Tibial nerve (tissue), 4 donors: Measurements from ENCODE around the gene AHSG. TPM values are rescaled to one million over a fixed set of nuclear protein-coding genes. Genes with fewer than 3 reads are reported as not detected.

Experiments
- DNase-seq, 2 donors: peaks; one replicate each; pipeline ENCODE4 v3.0.0-alpha.2; 2019; ENCODE audit warnings: low spot score in 2 of 2
- H3K27ac ChIP-seq, 4 donors: fragments of 200-600 bp; sonication (generic) in 3 of 4; one replicate each; pipeline ENCODE4 v1.5.1; 2017 to 2019; ENCODE audit warnings: mild to moderate bottlenecking in 1 of 4
- H3K27me3 ChIP-seq, 2 donors: fragments of 200-600 bp; sonication (generic) in 1 of 2; one replicate each; pipeline versions ENCODE4 v1.5.1 to v1.6.0; 2017 to 2019
- H3K36me3 ChIP-seq, 3 donors: fragments of 200-600 bp; sonication (generic); one replicate each; pipeline ENCODE4 v1.5.1; 2018 to 2019
- H3K4me1 ChIP-seq, 4 donors: fragments of 200-600 bp; sonication (generic) in 3 of 4; one replicate each; pipeline ENCODE4 v1.5.1; 2017 to 2019
- H3K4me3 ChIP-seq, 4 donors: fragments of 200-600 bp; sonication (generic) in 3 of 4; one replicate each; pipeline ENCODE4 v1.5.1; 2017 to 2019; ENCODE audit warnings: mild to moderate bottlenecking in 1 of 4, moderate library complexity in 1 of 4
- H3K9me3 ChIP-seq, 4 donors: fragments of 200-600 bp; sonication (generic) in 3 of 4; one replicate each; pipeline ENCODE4 v1.5.1; 2017 to 2019
- EP300 ChIP-seq, 2 donors: sonication (generic); formaldehyde crosslinking; IDR thresholded peaks; one replicate each; pipeline ENCODE4 v1.6.1; 2017; ENCODE audit warnings: antibody characterized with exemption in 2 of 2, mild to moderate bottlenecking in 1 of 2
- POLR2A ChIP-seq, 2 donors: fragments of 450-650 bp; IDR thresholded peaks; one replicate each; pipeline ENCODE4 v1.6.1; 2017; ENCODE audit warnings: antibody characterized with exemption in 2 of 2, mild to moderate bottlenecking in 2 of 2, moderate library complexity in 2 of 2
- WGBS, 2 donors: methylation state at CpG; one replicate each; pipeline ENCODE4 v1.1.5; 2018; 5-methylcytosine and 5-hydroxymethylcytosine counted together
- total RNA-seq, 4 donors: library from RNA; depleted of rRNA; stranded (reverse); fragments of >200 nt; gene quantifications; one replicate each; pipeline ENCODE4 v1.1.0, GENCODE V29; 2016
- TF ChIP-seq, protein P1 (sequence below), 5 experiments: fragments of 200-600 bp in 3 of 5; fragments of 450-650 bp in 2 of 5; sonication (generic) in 3 of 5; IDR thresholded peaks; one replicate each; pipeline ENCODE4 v1.5.1; 2016 to 2019; ENCODE audit warnings: antibody characterized with exemption in 5 of 5, mild to moderate bottlenecking in 3 of 5, moderate library complexity in 2 of 5

AHSG gene
- total RNA-seq, 4 donors from 2014 or later = not detected

DNA sequence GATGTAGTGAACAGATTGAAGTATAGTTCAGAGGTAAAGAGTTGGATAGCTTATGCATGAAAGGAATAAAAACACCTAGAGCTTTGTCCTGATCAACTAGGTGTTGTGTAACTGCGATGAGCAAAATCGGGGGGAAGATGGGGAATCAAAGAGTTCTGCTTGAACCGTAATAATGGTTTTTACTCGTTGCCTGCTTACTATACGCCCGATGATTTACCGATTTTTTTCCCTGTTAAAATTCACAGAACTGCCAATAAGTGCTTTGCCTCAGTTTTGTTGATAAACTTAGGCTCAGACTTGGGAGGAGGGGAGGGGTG lies 43.1 kb upstream of the AHSG start:
- peaks cover 0 to 24% (median 0%) of the 10 kb centered on the region in 3 donors for H3K36me3 ChIP-seq
- H3K27me3 ChIP-seq = no peaks in the 10 kb centered on the region
- H3K27ac ChIP-seq = peak overlapping the region; percentile 50 to 97 (median 76)
- whole genome bisulfite sequencing, 2 donors = 4 to 8% methylated on average over 7 of the region's 7 CpGs
- peak overlapping the region; percentile 34 to 91 (median 68) for H3K4me3 ChIP-seq
- no peak for DNase-seq
- H3K9me3 ChIP-seq = no peaks in the 10 kb centered on the region
- TF ChIP-seq, protein P1, sequence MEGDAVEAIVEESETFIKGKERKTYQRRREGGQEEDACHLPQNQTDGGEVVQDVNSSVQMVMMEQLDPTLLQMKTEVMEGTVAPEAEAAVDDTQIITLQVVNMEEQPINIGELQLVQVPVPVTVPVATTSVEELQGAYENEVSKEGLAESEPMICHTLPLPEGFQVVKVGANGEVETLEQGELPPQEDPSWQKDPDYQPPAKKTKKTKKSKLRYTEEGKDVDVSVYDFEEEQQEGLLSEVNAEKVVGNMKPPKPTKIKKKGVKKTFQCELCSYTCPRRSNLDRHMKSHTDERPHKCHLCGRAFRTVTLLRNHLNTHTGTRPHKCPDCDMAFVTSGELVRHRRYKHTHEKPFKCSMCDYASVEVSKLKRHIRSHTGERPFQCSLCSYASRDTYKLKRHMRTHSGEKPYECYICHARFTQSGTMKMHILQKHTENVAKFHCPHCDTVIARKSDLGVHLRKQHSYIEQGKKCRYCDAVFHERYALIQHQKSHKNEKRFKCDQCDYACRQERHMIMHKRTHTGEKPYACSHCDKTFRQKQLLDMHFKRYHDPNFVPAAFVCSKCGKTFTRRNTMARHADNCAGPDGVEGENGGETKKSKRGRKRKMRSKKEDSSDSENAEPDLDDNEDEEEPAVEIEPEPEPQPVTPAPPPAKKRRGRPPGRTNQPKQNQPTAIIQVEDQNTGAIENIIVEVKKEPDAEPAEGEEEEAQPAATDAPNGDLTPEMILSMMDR (IDR thresholded peaks at IDR 0.05) = no peak
- TF ChIP-seq POLR2A (IDR thresholded peaks at IDR 0.05) (no peak), EP300 (IDR thresholded peaks at IDR 0.05) (no peak)
- peaks cover 0 to 56% (median 20%) of the 10 kb centered on the region in 4 donors for H3K4me1 ChIP-seq

GRCh38 chr3:186570096-186570940 lies 42.5 kb upstream of the AHSG start, which contains the start of gene DNAJB11:
TSS of gene DNAJB11 (plus strand) at chr3:186570720. CDS start at chr3:186570898, 178 bp downstream.
- Histone ChIP-seq H3K4me1 (peaks cover 0 to 50% (median 20%) of the 10 kb centered on the region in 4 donors), H3K36me3 (peaks cover 0 to 30% (median 0%) of the 10 kb centered on the region in 3 donors), H3K27ac (peak within 1 kb of the TSS; percentile 75 to 97 (median 94)), H3K4me3 (peak within 1 kb of the TSS; percentile 54 to 91 (median 74)), H3K27me3 (no peaks in the 10 kb centered on the region), H3K9me3 (no peaks in the 10 kb centered on the region)
- 0 to 1% methylated on average over 31 to 44 of the region's 59 CpGs for WGBS, 2 donors
- TF ChIP-seq POLR2A (IDR thresholded peaks at IDR 0.05) = peak; percentile 48 to 54
- TF ChIP-seq, protein P1 (IDR thresholded peaks at IDR 0.05) = peak in 2 of 5 experiments; percentile 46 to 61
- TF ChIP-seq EP300 (IDR thresholded peaks at IDR 0.05) = peak; percentile 82 to 92
- peak; percentile 96 to 97 for DNase-seq

DNA sequence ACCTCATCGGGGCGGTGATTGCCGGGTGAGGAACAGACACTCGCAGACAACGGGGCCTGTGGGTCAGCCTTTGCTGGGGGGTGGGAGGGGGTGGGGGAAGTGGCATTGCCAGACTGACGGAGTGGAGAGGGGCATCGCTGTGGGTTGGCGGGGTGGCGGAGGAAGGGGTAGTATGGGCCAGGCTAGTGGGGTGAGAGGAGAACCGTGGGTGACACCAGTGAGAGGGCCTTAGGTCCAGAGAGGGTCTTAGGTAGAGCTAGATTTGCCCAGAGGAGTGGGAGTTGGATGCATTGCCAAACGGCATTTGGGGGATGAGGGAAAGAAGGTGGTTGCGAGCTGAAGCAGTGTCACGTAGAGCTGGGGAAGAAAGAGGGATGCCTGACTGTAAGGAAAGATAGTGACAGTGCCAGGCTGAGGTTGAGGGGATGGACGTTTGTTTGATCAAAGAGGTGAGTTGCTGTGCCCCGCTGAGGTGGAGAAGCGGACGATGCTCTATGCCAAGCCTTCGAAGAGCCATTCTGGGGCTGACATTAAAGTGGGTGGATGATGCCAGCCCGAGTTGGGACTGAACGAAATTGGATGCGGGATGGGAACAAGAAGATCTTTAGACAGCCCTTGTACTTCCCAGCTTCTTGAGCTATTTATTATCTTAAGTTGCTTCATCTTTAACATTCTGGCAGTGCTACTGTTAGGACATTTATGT lies 41.8 kb upstream of the AHSG start:
- WGBS, 2 donors = 8 to 13% methylated on average over 21 of the region's 21 CpGs
- no peaks in the 10 kb centered on the region for H3K27me3 ChIP-seq

DNA sequence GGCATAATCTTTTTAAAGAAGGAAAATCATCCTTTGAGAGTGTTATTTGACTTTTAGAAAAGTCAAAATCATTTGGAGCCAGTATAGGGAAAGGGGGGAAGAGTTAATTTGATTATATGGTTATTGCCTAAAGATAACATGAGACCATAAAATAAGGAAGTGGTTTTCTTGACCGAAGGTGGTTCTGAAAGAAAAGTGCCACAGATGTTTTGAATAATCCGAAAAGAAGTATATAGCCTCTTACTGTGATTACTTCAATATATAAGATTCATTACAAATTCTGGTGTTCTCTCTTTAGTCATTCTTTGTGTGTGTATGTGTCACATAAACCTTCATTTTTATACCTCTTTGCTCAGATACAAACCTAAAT lies 41.2 kb upstream of the AHSG start:
- H3K36me3 ChIP-seq = peaks cover 0 to 43% (median 8%) of the 10 kb centered on the region in 3 donors
- TF ChIP-seq EP300 (IDR thresholded peaks at IDR 0.05) (no peak), POLR2A (IDR thresholded peaks at IDR 0.05) (no peak)
- TF ChIP-seq, protein P1 (IDR thresholded peaks at IDR 0.05) = no peak
- DNase-seq = no peak
- H3K9me3 ChIP-seq = no peaks in the 10 kb centered on the region
- WGBS, 2 donors = 64 to 77% methylated on average over 2 of the region's 2 CpGs
- no peaks in the 10 kb centered on the region for H3K27me3 ChIP-seq
- H3K27ac ChIP-seq = peak overlapping the region in 1 of 4 donors; percentile 97
- peak overlapping the region in 3 of 4 donors; percentile 66 to 91 (median 83) for H3K4me3 ChIP-seq
- H3K4me1 ChIP-seq = peaks cover 0 to 40% (median 16%) of the 10 kb centered on the region in 4 donors

More for the DNA sequence above, 41.8 kb upstream of the AHSG start:
- DNase-seq = no peak
- H3K27ac ChIP-seq = peak overlapping the region; percentile 75 to 97 (median 94)
- peak overlapping the region; percentile 54 to 91 (median 74) for H3K4me3 ChIP-seq
- peaks cover 0 to 37% (median 6%) of the 10 kb centered on the region in 3 donors for H3K36me3 ChIP-seq
- no peaks in the 10 kb centered on the region for H3K9me3 ChIP-seq
- TF ChIP-seq POLR2A (IDR thresholded peaks at IDR 0.05) (no peak), EP300 (IDR thresholded peaks at IDR 0.05) (no peak)
- TF ChIP-seq, protein P1 (IDR thresholded peaks at IDR 0.05) = no peak
- H3K4me1 ChIP-seq = peaks cover 0 to 43% (median 18%) of the 10 kb centered on the region in 4 donors
